Testis (tissue), 3 donors: ENCODE measurements around the gene HSPA9. TPM values are rescaled to one million over a fixed set of nuclear protein-coding genes. Genes with fewer than 3 reads are reported as not detected.

Experiments
- DNase-seq: peaks from one replicate; pipeline ENCODE4 v3.0.0-alpha.2; 2019
- H3K27ac ChIP-seq, 2 donors: fragments of 200-600 bp; sonication (generic); one replicate each; pipeline ENCODE4 v1.5.1; 2019
- H3K27me3 ChIP-seq: fragments of 200-600 bp; sonication (generic); one replicate; pipeline ENCODE4 v1.5.1; 2019
- H3K36me3 ChIP-seq: fragments of 200-600 bp; sonication (generic); one replicate; pipeline ENCODE4 v1.5.1; 2017; ENCODE audit warnings: low read depth; ENCODE audit errors: missing control alignments
- H3K4me1 ChIP-seq: fragments of 200-600 bp; sonication (generic); one replicate; pipeline ENCODE4 v1.5.1; 2019
- H3K4me3 ChIP-seq, 2 donors: fragments of 200-600 bp; sonication (generic); one replicate each; pipeline ENCODE4 v1.5.1; 2017 to 2019
- H3K9me3 ChIP-seq: fragments of 200-600 bp; sonication (generic); one replicate; pipeline ENCODE4 v1.5.1; 2017
- POLR2A ChIP-seq: fragments of 450-650 bp; IDR thresholded peaks from one replicate; pipeline ENCODE4 v1.6.1; 2017; ENCODE audit warnings: antibody characterized with exemption, mild to moderate bottlenecking, moderate library complexity
- WGBS, 2 donors: methylation state at CpG; one replicate each; pipeline ENCODE4 v1.1.5; 2018; 5-methylcytosine and 5-hydroxymethylcytosine counted together
- intact Hi-C: fragments of 100-400 bp; cut with DNase I; formaldehyde crosslinking; loops from one replicate; pipeline ENCODE4 v1.15.1; 2023; ENCODE audit warnings: low total_unique reads
- polyA plus RNA-seq: library from polyadenylated mRNA; stranded (reverse); fragments of 350-450 nt; fragmentation: Illumina TruSeq; extraction: RNeasy Lipid Tissue Mini Kit (QIAGEN cat#74804); gene quantifications from one replicate; pipeline ENCODE4 v1.2.3, GENCODE V29; 2014; ENCODE audit warnings: low read depth, low replicate concordance; ENCODE audit not compliant: insufficient read depth
- total RNA-seq, 2 donors: library from RNA; depleted of rRNA; stranded (reverse); fragments of >200 nt; gene quantifications; one replicate each; pipeline ENCODE4 v1.2.3, GENCODE V29; 2016
- TF ChIP-seq, protein P1 (sequence below), 3 experiments: fragments of 450-650 bp in 2 of 3; fragments of 200-600 bp in 1 of 3; sonication (generic) in 1 of 3; IDR thresholded peaks; one replicate each; pipeline ENCODE4 v1.5.1; 2016 to 2019; ENCODE audit warnings: antibody characterized with exemption in 3 of 3, mild to moderate bottlenecking in 2 of 3, moderate library complexity in 1 of 3

HSPA9 gene
- total and polyA plus RNA-seq, 3 donors from 2014 or later = 145 to 243 (median 205) TPM

DNA sequence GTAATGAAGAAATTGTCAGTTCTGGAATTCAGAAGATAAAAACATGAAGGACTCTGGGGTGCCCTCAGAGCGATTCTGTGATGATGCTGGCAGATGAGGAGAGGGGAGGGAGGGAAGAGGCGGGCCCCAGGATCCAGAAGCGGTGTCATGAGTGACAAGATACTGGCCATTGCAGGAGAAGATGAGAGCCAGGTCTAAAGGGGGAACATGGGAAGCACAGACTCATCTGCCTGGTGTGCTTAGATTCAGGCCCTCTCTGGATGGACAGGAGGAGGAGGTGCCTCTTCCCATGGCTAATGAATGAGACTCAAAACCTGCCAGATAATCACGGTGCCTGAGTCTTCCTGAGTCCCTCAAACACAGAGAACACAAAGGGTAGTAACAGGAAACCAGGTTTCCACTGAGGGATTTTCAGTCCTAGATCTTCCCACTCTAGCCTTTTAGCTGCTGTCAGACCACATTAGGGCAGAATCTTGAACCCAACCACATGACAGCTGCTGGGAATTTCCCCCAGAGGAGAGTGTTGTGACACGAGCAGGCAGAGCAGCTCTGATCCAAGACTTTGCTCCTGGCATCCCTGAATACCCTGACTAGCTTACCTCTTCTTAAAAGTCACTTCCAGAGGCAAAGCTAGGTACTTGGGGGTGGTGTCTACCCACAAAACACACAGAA lies 28.2 kb upstream of the HSPA9 start:
- WGBS, 2 donors = 74 to 79% methylated on average over 4 to 5 of the region's 5 CpGs
- Histone ChIP-seq H3K9me3 (no peaks in the 10 kb centered on the region), H3K4me3 (no peak overlapping the region), H3K27me3 (no peaks in the 10 kb centered on the region), H3K27ac (no peak overlapping the region), H3K36me3 (no peaks in the 10 kb centered on the region), H3K4me1 (no peaks in the 10 kb centered on the region)
- intact Hi-C loops = no loop called here
- DNase-seq = no peak
- TF ChIP-seq POLR2A = no peak
- TF ChIP-seq, protein P1, sequence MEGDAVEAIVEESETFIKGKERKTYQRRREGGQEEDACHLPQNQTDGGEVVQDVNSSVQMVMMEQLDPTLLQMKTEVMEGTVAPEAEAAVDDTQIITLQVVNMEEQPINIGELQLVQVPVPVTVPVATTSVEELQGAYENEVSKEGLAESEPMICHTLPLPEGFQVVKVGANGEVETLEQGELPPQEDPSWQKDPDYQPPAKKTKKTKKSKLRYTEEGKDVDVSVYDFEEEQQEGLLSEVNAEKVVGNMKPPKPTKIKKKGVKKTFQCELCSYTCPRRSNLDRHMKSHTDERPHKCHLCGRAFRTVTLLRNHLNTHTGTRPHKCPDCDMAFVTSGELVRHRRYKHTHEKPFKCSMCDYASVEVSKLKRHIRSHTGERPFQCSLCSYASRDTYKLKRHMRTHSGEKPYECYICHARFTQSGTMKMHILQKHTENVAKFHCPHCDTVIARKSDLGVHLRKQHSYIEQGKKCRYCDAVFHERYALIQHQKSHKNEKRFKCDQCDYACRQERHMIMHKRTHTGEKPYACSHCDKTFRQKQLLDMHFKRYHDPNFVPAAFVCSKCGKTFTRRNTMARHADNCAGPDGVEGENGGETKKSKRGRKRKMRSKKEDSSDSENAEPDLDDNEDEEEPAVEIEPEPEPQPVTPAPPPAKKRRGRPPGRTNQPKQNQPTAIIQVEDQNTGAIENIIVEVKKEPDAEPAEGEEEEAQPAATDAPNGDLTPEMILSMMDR (IDR thresholded peaks at IDR 0.05) = no peak

DNA sequence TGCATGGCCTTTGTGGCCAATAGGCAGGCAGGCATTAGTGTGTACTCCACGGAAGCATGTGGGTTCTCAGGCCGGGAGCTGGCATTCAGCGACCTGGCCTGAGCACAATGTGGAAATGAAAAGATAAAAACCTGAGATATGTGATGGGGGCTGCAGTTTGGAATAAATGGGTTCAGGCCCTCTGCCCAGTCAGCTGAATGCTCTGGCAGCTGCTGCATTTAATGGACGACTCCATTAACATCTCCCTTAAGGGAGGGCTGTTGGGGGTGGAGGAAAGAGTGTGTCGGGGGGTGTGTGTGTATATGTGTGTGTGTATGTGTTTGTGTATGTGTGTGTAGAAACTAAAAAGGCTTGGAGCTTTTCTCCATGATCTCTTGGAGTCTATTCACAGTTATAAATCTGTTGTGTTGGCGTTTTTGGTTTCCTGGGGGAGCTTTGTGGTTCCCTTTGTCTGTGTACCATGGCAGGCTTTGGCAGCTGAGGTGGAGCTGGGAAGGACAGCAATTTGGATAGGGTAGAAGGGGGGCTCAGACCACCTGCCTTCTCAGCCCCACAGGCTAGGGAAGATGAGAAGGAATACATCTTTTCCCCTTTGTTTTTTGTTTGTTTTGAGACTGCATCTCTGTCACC lies 27.3 kb upstream of the HSPA9 start:
- H3K36me3 ChIP-seq = no peaks in the 10 kb centered on the region
- TF ChIP-seq POLR2A = no peak
- TF ChIP-seq, protein P1 (IDR thresholded peaks at IDR 0.05) = no peak
- no peak overlapping the region for H3K27ac ChIP-seq
- no peaks in the 10 kb centered on the region for H3K27me3 ChIP-seq
- no peaks in the 10 kb centered on the region for H3K4me1 ChIP-seq
- DNase-seq = no peak
- 72 to 76% methylated on average over 6 of the region's 6 CpGs for WGBS, 2 donors
- no peak overlapping the region for H3K4me3 ChIP-seq
- no peaks in the 10 kb centered on the region for H3K9me3 ChIP-seq
- intact Hi-C loops = no loop called here

DNA sequence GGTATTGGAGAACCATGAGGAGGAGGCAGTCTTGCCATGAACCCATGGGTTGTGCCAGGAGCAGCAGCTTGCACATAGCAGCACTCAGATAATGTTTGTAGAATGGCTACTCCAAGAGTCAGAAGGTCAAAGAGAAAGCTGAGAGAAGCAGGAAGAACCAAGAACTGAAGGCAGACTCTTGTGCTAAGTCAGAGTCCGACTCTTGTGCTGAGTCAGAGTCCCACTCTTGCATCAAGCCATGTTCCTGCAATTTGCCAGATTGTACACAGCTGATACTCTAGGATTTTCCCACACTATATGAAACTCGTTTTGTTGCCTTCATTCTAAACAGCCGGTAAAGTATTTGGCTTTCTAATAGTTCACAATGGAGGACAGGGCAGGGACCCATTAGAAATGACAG lies 26.2 kb upstream of the HSPA9 start:
- no peak for DNase-seq
- H3K9me3 ChIP-seq = no peaks in the 10 kb centered on the region
- H3K27ac ChIP-seq = no peak overlapping the region
- no peaks in the 10 kb centered on the region for H3K36me3 ChIP-seq
- H3K4me3 ChIP-seq = no peak overlapping the region
- intact Hi-C loops = no loop called here
- no peak for TF ChIP-seq POLR2A
- TF ChIP-seq, protein P1 (IDR thresholded peaks at IDR 0.05) = no peak
- no peaks in the 10 kb centered on the region for H3K27me3 ChIP-seq
- WGBS, 2 donors = 68 to 71% methylated on average over 3 of the region's 3 CpGs
- no peaks in the 10 kb centered on the region for H3K4me1 ChIP-seq

DNA sequence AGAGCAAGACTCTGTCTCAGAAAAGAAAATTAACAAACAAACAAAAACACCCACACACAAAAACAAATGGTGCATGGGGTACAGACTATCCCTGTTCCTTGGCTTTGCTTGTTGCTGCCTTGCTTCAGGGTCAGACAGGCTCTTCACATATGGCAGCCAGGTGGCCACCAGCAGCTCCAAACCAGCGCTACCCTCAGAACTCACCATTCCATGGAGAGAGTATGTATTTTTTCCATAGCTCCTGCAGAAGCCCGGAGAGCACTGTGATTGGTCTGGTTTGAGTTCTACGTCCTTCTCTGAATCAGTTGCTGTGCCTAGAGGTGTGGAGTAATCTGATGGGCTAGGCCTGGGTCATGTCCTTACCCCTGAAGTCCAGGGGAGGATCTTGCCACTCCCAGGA lies 25.2 kb upstream of the HSPA9 start:
- Histone ChIP-seq H3K36me3 (no peaks in the 10 kb centered on the region), H3K27me3 (no peaks in the 10 kb centered on the region), H3K27ac (no peak overlapping the region), H3K4me3 (no peak overlapping the region), H3K9me3 (no peaks in the 10 kb centered on the region), H3K4me1 (no peaks in the 10 kb centered on the region)
- DNase-seq = no peak
- 93 to 96% methylated on average over 3 of the region's 3 CpGs for WGBS, 2 donors
- intact Hi-C loops = no loop called here
- TF ChIP-seq, protein P1 (IDR thresholded peaks at IDR 0.05) = no peak
- no peak for TF ChIP-seq POLR2A
